ENCODE results near the gene ST6GALNAC4.

Gene ST6GALNAC4, protein sequence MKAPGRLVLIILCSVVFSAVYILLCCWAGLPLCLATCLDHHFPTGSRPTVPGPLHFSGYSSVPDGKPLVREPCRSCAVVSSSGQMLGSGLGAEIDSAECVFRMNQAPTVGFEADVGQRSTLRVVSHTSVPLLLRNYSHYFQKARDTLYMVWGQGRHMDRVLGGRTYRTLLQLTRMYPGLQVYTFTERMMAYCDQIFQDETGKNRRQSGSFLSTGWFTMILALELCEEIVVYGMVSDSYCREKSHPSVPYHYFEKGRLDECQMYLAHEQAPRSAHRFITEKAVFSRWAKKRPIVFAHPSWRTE

GRCh38 chr9:127916720-127917581 lies at the start of gene ST6GALNAC4:
Gene ST6GALNAC4 (minus strand): TSS chr9:127917041. CDS start chr9:127916419, 622 bp downstream.
- DNase-seq, result peak; percentile 94

DNA sequence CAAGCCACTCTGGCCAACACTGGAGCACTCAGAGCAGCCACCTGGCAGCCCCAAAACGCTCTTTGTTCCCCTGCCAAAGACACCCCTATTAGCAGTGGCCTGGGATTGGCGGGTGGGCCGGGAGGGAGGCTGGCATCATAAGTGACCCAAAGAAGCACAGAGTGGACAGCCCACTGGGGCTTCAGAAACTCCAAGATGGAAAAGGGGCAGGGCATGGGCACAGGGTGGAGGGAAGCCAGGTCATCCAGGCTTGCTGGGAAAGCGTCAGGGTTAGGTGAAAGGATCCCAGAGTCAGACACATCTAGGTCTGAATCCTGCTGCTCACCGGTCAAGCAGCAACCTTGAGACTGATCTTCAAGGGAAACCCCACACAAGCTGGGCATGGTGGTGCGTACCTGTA lies 49.1 kb upstream of the ST6GALNAC4 start:
- DNase-seq, result no peak

- no peak for DNase-seq
Observed at GRCh38 chr9:127963359-127964064, 46.7 kb upstream of the ST6GALNAC4 start.

DNA sequence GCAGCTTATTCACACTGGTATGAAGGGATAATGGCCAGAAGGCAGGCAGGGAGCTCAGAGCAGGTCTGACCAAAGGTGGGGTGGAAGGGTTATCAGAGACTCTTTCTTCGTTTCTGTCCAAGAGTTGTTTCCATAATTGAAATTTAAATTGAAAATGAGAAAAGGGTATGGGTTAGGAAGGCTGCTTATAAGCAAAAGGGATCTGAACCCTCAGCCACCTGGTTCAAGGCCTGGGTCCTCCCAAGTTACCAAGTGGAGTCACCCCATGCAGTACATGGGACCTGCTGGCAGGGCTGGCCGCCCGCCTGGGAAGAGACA lies 46.2 kb upstream of the ST6GALNAC4 start:
- DNase-seq, result no peak

DNA sequence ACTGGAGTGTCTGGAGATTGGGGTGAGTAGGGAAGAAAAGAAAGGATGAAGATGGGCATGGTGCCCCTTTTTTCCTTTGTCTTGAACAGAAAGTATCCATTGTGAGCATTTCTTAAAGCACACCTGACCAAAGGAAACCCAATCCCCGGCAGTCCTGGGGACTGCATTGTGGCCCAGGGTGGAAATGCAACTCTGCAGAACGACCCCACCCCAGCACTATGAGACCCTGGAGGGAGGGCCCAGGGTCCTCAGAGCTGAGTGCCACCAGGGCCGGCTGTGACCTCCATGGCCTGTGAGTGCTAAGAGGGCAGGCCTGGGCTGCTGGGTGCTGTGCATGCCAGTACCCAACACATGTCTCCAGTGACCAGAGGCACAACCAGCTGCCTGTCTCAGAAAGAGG lies 45.4 kb upstream of the ST6GALNAC4 start:
- DNase-seq, result no peak

DNA sequence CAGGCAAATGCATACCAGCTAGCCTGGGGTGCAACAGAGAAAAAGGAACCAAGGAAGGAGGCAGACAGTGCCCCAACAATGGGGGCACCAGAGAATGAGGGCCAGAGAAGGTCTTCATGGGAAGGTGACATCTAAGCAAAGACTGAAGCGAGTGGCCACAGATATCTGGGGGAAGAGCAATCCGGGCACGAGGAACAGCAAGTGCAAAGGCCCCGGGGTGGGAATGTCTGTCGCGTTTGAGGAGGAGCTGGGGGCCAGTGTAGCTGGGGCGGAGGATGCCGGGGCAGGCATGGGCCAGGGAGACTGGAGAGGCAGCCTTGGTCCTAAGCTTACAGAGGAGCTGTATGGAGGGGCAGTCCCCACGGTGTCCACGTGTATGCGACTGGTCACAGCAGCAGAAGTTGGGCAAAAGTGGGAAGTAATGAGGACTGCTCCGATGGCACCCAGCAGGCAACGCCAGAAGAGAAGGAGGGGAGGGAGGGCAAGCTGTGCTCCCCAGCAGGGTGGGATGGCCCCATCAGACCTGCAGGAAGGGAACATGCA lies 44.8 kb upstream of the ST6GALNAC4 start:
- DNase-seq, result no peak

- no peak for DNase-seq
Observed at GRCh38 chr9:127961155-127961490, 44.3 kb upstream of the ST6GALNAC4 start.

DNA sequence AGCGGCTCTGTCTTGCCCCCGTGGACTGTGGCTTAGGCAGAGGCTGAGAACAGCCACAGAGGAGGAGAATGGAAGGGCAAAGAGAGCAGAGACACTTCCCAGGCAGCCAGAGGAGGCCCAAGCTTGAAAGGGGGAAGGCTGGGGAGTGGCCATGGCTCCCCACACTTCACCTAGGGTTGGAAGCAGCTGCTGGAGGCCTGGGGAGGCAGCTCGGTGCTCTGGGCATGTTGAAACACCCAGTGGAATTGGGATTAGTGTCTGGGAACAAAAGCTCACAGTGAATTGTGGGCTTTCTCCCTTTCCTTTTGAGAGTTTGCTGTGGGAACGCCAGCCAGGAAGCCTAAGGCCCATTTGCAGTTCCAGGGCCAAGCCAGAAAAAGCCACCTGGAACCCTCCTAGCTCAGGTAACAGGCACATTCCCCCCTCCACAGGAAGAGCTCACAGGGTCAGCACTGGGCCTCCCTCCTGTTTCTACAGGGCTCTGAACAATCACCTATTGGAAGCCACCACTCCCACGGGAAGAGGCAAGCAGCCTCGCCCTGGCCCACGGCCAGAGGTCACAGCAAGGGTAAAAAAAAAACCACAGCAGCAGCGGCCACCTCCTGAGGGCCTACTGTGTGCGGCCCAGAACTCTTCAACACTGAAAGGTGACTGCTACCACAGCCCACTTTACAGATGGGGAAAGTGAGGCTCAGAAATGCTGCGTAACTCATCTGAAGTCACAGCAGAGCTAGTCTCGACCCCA lies 43.7 kb upstream of the ST6GALNAC4 start:
- no peak for DNase-seq

- DNase-seq, result no peak
Observed at GRCh38 chr9:127959841-127960409, 43.1 kb upstream of the ST6GALNAC4 start.

GRCh38 chr9:127959398-127959797 lies 42.6 kb upstream of the ST6GALNAC4 start:
- DNase-seq, result no peak

DNA sequence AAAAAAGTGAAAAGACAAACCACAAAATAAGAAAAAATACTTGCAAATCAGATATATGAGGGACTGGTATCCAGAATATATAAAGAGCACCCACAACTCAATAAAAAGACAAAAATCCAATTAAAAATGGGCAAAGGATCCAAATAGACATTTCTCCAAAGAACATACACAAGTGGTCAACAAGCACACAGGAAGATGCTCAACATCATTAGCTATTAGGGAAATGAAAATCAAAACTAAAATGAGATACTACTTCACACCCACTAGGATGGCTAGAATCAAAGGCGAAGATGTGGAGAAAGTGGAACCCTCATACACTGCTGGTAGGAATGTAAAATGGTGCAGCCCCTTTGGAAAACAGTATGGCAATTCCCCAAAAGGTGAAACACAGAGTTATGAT lies 41.9 kb upstream of the ST6GALNAC4 start:
- DNase-seq, result no peak

GRCh38 chr9:127955294-127956015 lies 38.6 kb upstream of the ST6GALNAC4 start:
- DNase-seq, result peak; percentile 49

- DNase-seq, result no peak
Observed at GRCh38 chr9:127954831-127955293, 38.0 kb upstream of the ST6GALNAC4 start.

- no peak for DNase-seq
Observed at GRCh38 chr9:127953768-127954505, 37.1 kb upstream of the ST6GALNAC4 start.

DNA sequence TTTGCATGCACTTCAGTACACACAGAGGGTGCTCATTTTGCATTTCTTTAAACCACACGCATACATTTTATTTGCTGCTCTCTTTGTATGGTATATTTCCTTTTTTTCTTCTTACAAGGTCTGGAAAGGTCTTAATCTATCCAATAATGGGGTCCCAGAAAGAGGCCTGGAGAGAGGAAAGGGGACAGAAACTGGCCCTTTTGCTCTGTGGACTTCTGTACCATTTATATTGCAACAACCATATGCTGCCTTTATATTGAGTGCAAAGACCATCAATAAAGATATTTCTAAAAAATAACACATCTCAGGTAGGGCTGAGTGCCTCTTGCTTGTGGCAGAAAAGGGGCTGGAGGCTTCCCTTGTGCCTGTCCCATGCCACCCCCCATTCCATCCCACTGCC lies 36.3 kb upstream of the ST6GALNAC4 start:
- DNase-seq, result no peak

- no peak for DNase-seq
Observed at GRCh38 chr9:127950513-127951289, 33.9 kb upstream of the ST6GALNAC4 start.

GRCh38 chr9:127949827-127950512 lies 33.1 kb upstream of the ST6GALNAC4 start:
- peak; percentile 28 for DNase-seq

DNA sequence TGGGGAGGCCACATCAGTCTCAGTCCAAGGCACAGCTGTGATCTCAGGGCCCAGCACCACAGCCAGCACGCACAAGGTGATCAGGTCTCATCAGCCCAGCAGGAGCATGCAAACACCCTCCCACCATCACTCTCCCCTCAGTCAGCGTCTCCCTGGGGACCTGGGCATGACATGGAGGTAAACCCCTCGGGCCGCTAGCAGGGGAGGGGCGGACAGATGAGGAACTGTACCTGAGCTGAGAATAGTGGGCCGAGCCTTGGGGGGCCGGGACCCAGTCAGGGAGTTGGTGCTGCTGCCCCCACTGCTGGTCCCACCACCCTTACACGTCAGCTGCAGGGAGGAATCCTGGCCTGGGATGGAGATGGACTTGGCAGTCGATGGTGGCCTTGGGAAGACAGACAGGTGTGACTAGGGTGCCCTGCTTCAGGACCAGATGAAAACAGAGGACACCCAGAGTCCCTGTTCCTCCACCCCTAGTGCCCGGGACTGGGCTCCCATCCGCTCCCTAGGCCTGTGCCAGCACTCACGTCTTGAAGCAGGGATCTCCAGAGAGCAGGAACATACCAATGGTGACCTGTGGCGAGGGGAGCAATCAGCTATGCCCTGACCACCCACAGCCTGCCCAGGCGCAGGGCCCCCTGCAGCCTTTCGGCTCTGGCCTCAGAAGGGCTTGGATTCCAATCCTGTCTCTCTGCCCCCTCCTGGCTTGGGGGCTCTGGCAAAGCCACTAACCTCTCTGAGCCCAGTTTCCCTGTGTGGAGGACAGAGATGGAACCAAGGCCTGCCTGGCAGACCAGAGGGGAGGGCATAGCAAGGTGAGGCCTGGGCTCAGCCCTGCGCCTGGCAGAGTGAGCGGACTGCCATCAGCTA lies 31.2 kb upstream of the ST6GALNAC4 start:
- no peak for DNase-seq

Data from OCI-M1 (cell line).